A673 (cell line): Measurements from ENCODE around the gene KIRREL3. TPM values are rescaled to one million over a fixed set of nuclear protein-coding genes. Genes with fewer than 3 reads are reported as not detected.

ENCODE experiments used
- BruUV-seq: library from RNA; stranded (reverse); fragments of 400-500 nt; replicated peaks from 2 replicates; lab custom pipeline; 2021; lab: Mats Ljungman, UMichigan
- CTCF ChIA-PET: fragments of 300-600 bp; sonication (Branson Sonifier 250); formaldehyde crosslinking; loops from one replicate; lab custom pipeline; 2022; ENCODE audit warnings: antibody characterized with exemption; lab: Charles Lee
- POLR2A ChIA-PET: fragments of 300-600 bp; sonication (Branson Sonifier 250); formaldehyde crosslinking; loops from one replicate; lab custom pipeline; 2022; ENCODE audit warnings: antibody characterized with exemption; ENCODE audit not compliant: low non-redundant PET; lab: Charles Lee
- DNase-seq: peaks from one replicate; pipeline ENCODE4 v3.0.0-alpha.2; 2015; ENCODE audit warnings: low spot score
- H3K27ac ChIP-seq: fragments of 200-600 bp; sonication (generic); 2 replicates; pipeline ENCODE4 v1.5.1; 2016; ENCODE audit warnings: mixed run types, low read depth, mild to moderate bottlenecking, mixed read lengths, antibody characterized with exemption, low read length; ENCODE audit not compliant: poor library complexity, severe bottlenecking
- H3K27me3 ChIP-seq: fragments of 200-600 bp; sonication (generic); replicated peaks from 2 replicates; pipeline ENCODE4 v1.6.1; 2017; ENCODE audit warnings: mixed run types, low read depth, mild to moderate bottlenecking, mixed read lengths, antibody characterized with exemption, low read length; ENCODE audit not compliant: insufficient read depth, poor library complexity
- H3K36me3 ChIP-seq: fragments of 200-600 bp; sonication (generic); 2 replicates; pipeline ENCODE4 v1.6.1; 2016; ENCODE audit warnings: mixed run types, mild to moderate bottlenecking, mixed read lengths, antibody characterized with exemption, low read length; ENCODE audit not compliant: insufficient read depth, poor library complexity, severe bottlenecking
- H3K4me1 ChIP-seq: fragments of 200-600 bp; sonication (generic); 2 replicates; pipeline ENCODE4 v1.6.1; 2017; ENCODE audit warnings: mixed run types, mild to moderate bottlenecking, mixed read lengths, antibody characterized with exemption, low read length; ENCODE audit not compliant: insufficient read depth, poor library complexity, severe bottlenecking
- H3K4me3 ChIP-seq: fragments of 200-600 bp; sonication (generic); 2 replicates; pipeline ENCODE4 v1.5.1; 2016; ENCODE audit warnings: low read depth, mixed run types, mild to moderate bottlenecking, mixed read lengths, low read length; ENCODE audit not compliant: poor library complexity, severe bottlenecking
- H3K9me3 ChIP-seq: fragments of 200-600 bp; sonication (generic); 2 replicates; pipeline ENCODE4 v1.6.1; 2016; ENCODE audit warnings: mixed run types, low read depth, mild to moderate bottlenecking, mixed read lengths, antibody characterized with exemption, low read length; ENCODE audit not compliant: poor library complexity, severe bottlenecking
- EZH2 ChIP-seq: fragments of 200-600 bp; sonication (generic); IDR thresholded peaks from 2 replicates; pipeline ENCODE4 v1.6.1; 2017; ENCODE audit warnings: borderline replicate concordance, low read depth, mild to moderate bottlenecking, mixed read lengths, antibody characterized with exemption, low read length; ENCODE audit not compliant: poor library complexity, severe bottlenecking
- intact Hi-C: fragments of 100-400 bp; cut with micrococcal nuclease; formaldehyde crosslinking; loops from one replicate; pipeline ENCODE4 v1.10.0; 2022; ENCODE audit not compliant: unreplicated experiment
- total RNA-seq: library from RNA; stranded (reverse); gene quantifications from 2 replicates; pipeline ENCODE4 v1.2.3, GENCODE V29; 2021
- TF ChIP-seq, protein P1 (sequence below): fragments of 300-800, 200-600 bp; sonication (generic); conservative IDR thresholded peaks from 2 replicates; pipeline ENCODE4 v1.5.1; 2017; ENCODE audit warnings: low read depth, mild to moderate bottlenecking, antibody characterized with exemption, low read length, moderate library complexity, mixed read lengths

The KIRREL3 gene
- total RNA-seq, 1 experiment from 2014 or later, result not detected

DNA sequence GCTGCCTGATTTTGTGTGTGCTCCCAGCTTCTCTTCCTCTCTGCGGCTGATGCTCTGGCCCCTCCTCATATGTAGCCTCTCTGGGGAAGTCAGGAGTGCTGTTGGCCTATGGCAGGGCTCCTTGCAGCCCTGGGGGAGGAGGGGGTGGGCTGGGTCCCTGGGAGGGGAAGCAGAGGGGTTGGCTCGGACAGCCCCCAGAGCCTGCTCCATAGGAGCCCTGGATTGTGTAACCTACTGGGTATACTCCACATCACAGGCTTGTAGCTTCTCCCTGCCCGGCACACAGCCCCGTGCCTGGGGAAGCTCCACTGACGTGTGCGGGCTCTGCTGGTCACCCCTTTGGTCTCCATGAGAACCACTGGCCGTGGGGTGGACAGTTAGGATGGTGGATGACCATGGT is 531.3 kb downstream of the KIRREL3 start:
- TF ChIP-seq, protein P1, sequence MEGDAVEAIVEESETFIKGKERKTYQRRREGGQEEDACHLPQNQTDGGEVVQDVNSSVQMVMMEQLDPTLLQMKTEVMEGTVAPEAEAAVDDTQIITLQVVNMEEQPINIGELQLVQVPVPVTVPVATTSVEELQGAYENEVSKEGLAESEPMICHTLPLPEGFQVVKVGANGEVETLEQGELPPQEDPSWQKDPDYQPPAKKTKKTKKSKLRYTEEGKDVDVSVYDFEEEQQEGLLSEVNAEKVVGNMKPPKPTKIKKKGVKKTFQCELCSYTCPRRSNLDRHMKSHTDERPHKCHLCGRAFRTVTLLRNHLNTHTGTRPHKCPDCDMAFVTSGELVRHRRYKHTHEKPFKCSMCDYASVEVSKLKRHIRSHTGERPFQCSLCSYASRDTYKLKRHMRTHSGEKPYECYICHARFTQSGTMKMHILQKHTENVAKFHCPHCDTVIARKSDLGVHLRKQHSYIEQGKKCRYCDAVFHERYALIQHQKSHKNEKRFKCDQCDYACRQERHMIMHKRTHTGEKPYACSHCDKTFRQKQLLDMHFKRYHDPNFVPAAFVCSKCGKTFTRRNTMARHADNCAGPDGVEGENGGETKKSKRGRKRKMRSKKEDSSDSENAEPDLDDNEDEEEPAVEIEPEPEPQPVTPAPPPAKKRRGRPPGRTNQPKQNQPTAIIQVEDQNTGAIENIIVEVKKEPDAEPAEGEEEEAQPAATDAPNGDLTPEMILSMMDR, result no peak
- no peak for TF ChIP-seq EZH2
- no peaks in the 10 kb centered on the region for H3K27me3 ChIP-seq
- no peaks in the 10 kb centered on the region for H3K9me3 ChIP-seq
- H3K4me1 ChIP-seq, result peaks cover 44% of the 10 kb centered on the region
- intact Hi-C loops, result no loop called here
- ChIA-PET CTCF (interaction anchor here (1.4 to 3.0 kb wide), 2 partner anchors 11 to 14 kb away, joined by 3 to 18 read pairs; no protein-coding TSS in a partner anchor), POLR2A (no interaction called here)
- no TSS peak for BruUV-seq
- no peak overlapping the region for H3K27ac ChIP-seq
- no peaks in the 10 kb centered on the region for H3K36me3 ChIP-seq
- no peak for DNase-seq
- H3K4me3 ChIP-seq, result no peak overlapping the region

DNA sequence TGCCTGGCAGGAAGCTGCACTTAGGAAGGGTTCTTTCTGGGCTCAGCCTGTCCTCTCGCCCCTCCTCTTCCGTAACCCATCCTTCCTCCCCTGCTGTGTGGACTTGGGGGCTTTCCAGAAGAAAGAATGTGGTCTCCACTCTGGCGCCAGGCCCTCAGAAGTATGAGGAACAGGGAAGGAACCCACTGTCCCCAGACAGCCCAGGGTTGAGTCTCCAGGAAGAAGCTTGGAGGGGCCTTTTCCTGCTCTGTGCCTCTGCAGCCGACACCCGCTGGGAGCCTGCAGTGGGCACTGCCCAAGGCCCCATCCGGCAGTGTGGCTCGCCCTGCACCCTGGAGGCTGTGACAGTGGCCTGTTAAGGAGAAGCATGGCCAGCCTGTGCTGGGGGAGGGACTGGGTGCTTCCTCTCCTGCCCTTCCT is 532.5 kb downstream of the KIRREL3 start:
- DNase-seq, result peak; percentile 95
- intact Hi-C loops, result no loop called here
- Histone ChIP-seq H3K36me3 (no peaks in the 10 kb centered on the region), H3K27ac (peak overlapping the region; percentile 70), H3K9me3 (no peaks in the 10 kb centered on the region), H3K4me3 (no peak overlapping the region), H3K4me1 (peaks cover 44% of the 10 kb centered on the region), H3K27me3 (no peaks in the 10 kb centered on the region)
- no peak for TF ChIP-seq EZH2
- TF ChIP-seq, protein P1, result no peak
- no TSS peak for BruUV-seq
- POLR2A ChIA-PET, result no interaction called here
- CTCF ChIA-PET, result interaction anchor here (0.6 to 3.0 kb wide), 3 partner anchors 12 to 900 kb away, joined by 3 to 18 read pairs (median 3); no protein-coding TSS in a partner anchor

DNA sequence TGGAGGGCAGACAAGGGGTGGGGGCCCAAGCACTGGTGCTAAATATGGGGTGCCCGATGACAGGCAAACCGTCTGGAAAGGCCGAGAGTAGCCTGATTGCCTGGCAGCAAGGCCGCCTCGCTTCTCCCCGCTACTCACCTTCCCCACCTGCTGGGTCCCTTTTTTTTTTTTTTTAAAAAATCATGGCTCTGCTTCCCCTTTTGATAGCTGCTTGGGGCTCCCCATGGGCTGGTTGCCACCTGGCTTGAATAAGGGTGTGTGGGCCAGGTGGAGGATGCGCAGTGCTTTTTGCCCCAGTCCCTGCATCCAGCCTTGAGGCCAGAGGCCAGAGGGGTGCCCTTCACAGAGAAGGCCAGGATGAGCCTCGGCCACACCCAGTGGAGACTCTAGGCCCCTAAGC is 533.1 kb downstream of the KIRREL3 start:
- no TSS peak for BruUV-seq
- no peak overlapping the region for H3K4me3 ChIP-seq
- ChIA-PET CTCF (interaction anchor here (3.0 kb wide), 1 partner anchor 13 kb away, joined by 18 read pairs; no protein-coding TSS in a partner anchor), POLR2A (no interaction called here)
- H3K27ac ChIP-seq, result peak overlapping the region; percentile 70
- H3K36me3 ChIP-seq, result no peaks in the 10 kb centered on the region
- peaks cover 44% of the 10 kb centered on the region for H3K4me1 ChIP-seq
- intact Hi-C loops, result no loop called here
- no peaks in the 10 kb centered on the region for H3K9me3 ChIP-seq
- DNase-seq, result no peak
- no peak for TF ChIP-seq EZH2
- TF ChIP-seq, protein P1, result no peak
- no peaks in the 10 kb centered on the region for H3K27me3 ChIP-seq
